Measurements from ENCODE around the gene PSME3.

The PSME3 gene

GRCh38 chr17:42814633-42815399 lies 18.4 kb upstream of the PSME3 start:
- Histone ChIP-seq H3K4me1 (ENCODE audit: control insufficient read depth in 1 of 2, insufficient read depth in 2 of 2, low read length in 2 of 2) (peaks cover 0 to 7% of the 10 kb centered on the region in 2 donors), H3K27ac (ENCODE audit: low read depth, low read length) (no peak overlapping the region), H3K27me3 (ENCODE audit: control insufficient read depth in 1 of 2, insufficient read depth in 2 of 2, low read length in 2 of 2) (no peaks in the 10 kb centered on the region), H3K9me3 (ENCODE audit: control insufficient read depth in 1 of 2, low read length in 2 of 2) (no peaks in the 10 kb centered on the region), H3K36me3 (ENCODE audit: control insufficient read depth in 1 of 2, insufficient read depth in 2 of 2, low read length in 2 of 2) (peaks cover 53 to 85% of the 10 kb centered on the region in 2 donors), H3K4me3 (ENCODE audit: low read depth in 1 of 2, low read length in 2 of 2) (no peak overlapping the region), H3K9ac (ENCODE audit: low read depth in 1 of 2, low read length in 2 of 2) (no peak overlapping the region)

GRCh38 chr17:42817866-42818265 lies 15.3 kb upstream of the PSME3 start:
- Histone ChIP-seq H3K4me3 (ENCODE audit: low read depth in 1 of 2, low read length in 2 of 2) (no peak overlapping the region), H3K9ac (ENCODE audit: low read depth in 1 of 2, low read length in 2 of 2) (no peak overlapping the region), H3K27me3 (ENCODE audit: control insufficient read depth in 1 of 2, insufficient read depth in 2 of 2, low read length in 2 of 2) (no peaks in the 10 kb centered on the region), H3K9me3 (ENCODE audit: control insufficient read depth in 1 of 2, low read length in 2 of 2) (no peaks in the 10 kb centered on the region), H3K27ac (ENCODE audit: low read depth, low read length) (no peak overlapping the region), H3K4me1 (ENCODE audit: control insufficient read depth in 1 of 2, insufficient read depth in 2 of 2, low read length in 2 of 2) (peaks cover 0 to 9% of the 10 kb centered on the region in 2 donors), H3K36me3 (ENCODE audit: control insufficient read depth in 1 of 2, insufficient read depth in 2 of 2, low read length in 2 of 2) (peaks cover 48 to 82% of the 10 kb centered on the region in 2 donors)

- Histone ChIP-seq H3K4me3 (ENCODE audit: low read depth in 1 of 2, low read length in 2 of 2) (no peak overlapping the region), H3K4me1 (ENCODE audit: control insufficient read depth in 1 of 2, insufficient read depth in 2 of 2, low read length in 2 of 2) (peaks cover under 1 to 14% of the 10 kb centered on the region in 2 donors), H3K27me3 (ENCODE audit: control insufficient read depth in 1 of 2, insufficient read depth in 2 of 2, low read length in 2 of 2) (no peaks in the 10 kb centered on the region), H3K36me3 (ENCODE audit: control insufficient read depth in 1 of 2, insufficient read depth in 2 of 2, low read length in 2 of 2) (peaks cover 48 to 79% of the 10 kb centered on the region in 2 donors), H3K27ac (ENCODE audit: low read depth, low read length) (no peak overlapping the region), H3K9ac (ENCODE audit: low read depth in 1 of 2, low read length in 2 of 2) (no peak overlapping the region), H3K9me3 (ENCODE audit: control insufficient read depth in 1 of 2, low read length in 2 of 2) (no peaks in the 10 kb centered on the region)
Observed at GRCh38 chr17:42818379-42818778, 14.8 kb upstream of the PSME3 start.

- no peak overlapping the region for H3K9ac ChIP-seq (ENCODE audit: low read depth in 1 of 2, low read length in 2 of 2)
- H3K9me3 ChIP-seq (ENCODE audit: control insufficient read depth in 1 of 2, low read length in 2 of 2): no peaks in the 10 kb centered on the region
- no peak overlapping the region for H3K4me3 ChIP-seq (ENCODE audit: low read depth in 1 of 2, low read length in 2 of 2)
- no peak overlapping the region for H3K27ac ChIP-seq (ENCODE audit: low read depth, low read length)
- peaks cover 37 to 65% of the 10 kb centered on the region in 2 donors for H3K36me3 ChIP-seq (ENCODE audit: control insufficient read depth in 1 of 2, insufficient read depth in 2 of 2, low read length in 2 of 2)
- H3K4me1 ChIP-seq (ENCODE audit: control insufficient read depth in 1 of 2, insufficient read depth in 2 of 2, low read length in 2 of 2): peaks cover 4 to 18% of the 10 kb centered on the region in 2 donors
- no peaks in the 10 kb centered on the region for H3K27me3 ChIP-seq (ENCODE audit: control insufficient read depth in 1 of 2, insufficient read depth in 2 of 2, low read length in 2 of 2)
Observed at GRCh38 chr17:42819939-42820535, 13.2 kb upstream of the PSME3 start.

GRCh38 chr17:42821176-42821575 lies 12.0 kb upstream of the PSME3 start:
- Histone ChIP-seq H3K4me1 (ENCODE audit: control insufficient read depth in 1 of 2, insufficient read depth in 2 of 2, low read length in 2 of 2) (peaks cover 4 to 11% of the 10 kb centered on the region in 2 donors), H3K36me3 (ENCODE audit: control insufficient read depth in 1 of 2, insufficient read depth in 2 of 2, low read length in 2 of 2) (peaks cover 28 to 54% of the 10 kb centered on the region in 2 donors), H3K4me3 (ENCODE audit: low read depth in 1 of 2, low read length in 2 of 2) (no peak overlapping the region), H3K9me3 (ENCODE audit: control insufficient read depth in 1 of 2, low read length in 2 of 2) (no peaks in the 10 kb centered on the region), H3K9ac (ENCODE audit: low read depth in 1 of 2, low read length in 2 of 2) (no peak overlapping the region), H3K27ac (ENCODE audit: low read depth, low read length) (no peak overlapping the region), H3K27me3 (ENCODE audit: control insufficient read depth in 1 of 2, insufficient read depth in 2 of 2, low read length in 2 of 2) (no peaks in the 10 kb centered on the region)

GRCh38 chr17:42827472-42827871 lies 5.7 kb upstream of the PSME3 start:
- no peak overlapping the region for H3K4me3 ChIP-seq (ENCODE audit: low read depth in 1 of 2, low read length in 2 of 2)
- H3K9me3 ChIP-seq (ENCODE audit: control insufficient read depth in 1 of 2, low read length in 2 of 2): no peaks in the 10 kb centered on the region
- H3K27me3 ChIP-seq (ENCODE audit: control insufficient read depth in 1 of 2, insufficient read depth in 2 of 2, low read length in 2 of 2): no peaks in the 10 kb centered on the region
- H3K36me3 ChIP-seq (ENCODE audit: control insufficient read depth in 1 of 2, insufficient read depth in 2 of 2, low read length in 2 of 2): no peaks in the 10 kb centered on the region
- no peak overlapping the region for H3K27ac ChIP-seq (ENCODE audit: low read depth, low read length)
- peaks cover 9 to 15% of the 10 kb centered on the region in 2 donors for H3K4me1 ChIP-seq (ENCODE audit: control insufficient read depth in 1 of 2, insufficient read depth in 2 of 2, low read length in 2 of 2)
- H3K9ac ChIP-seq (ENCODE audit: low read depth in 1 of 2, low read length in 2 of 2): no peak overlapping the region

GRCh38 chr17:42830971-42831370 lies 2.2 kb upstream of the PSME3 start:
- H3K9ac ChIP-seq (ENCODE audit: low read depth in 1 of 2, low read length in 2 of 2): no peak overlapping the region
- no peaks in the 10 kb centered on the region for H3K9me3 ChIP-seq (ENCODE audit: control insufficient read depth in 1 of 2, low read length in 2 of 2)
- H3K27me3 ChIP-seq (ENCODE audit: control insufficient read depth in 1 of 2, insufficient read depth in 2 of 2, low read length in 2 of 2): no peaks in the 10 kb centered on the region
- H3K4me3 ChIP-seq (ENCODE audit: low read depth in 1 of 2, low read length in 2 of 2): no peak overlapping the region
- peaks cover 18 to 20% of the 10 kb centered on the region in 2 donors for H3K4me1 ChIP-seq (ENCODE audit: control insufficient read depth in 1 of 2, insufficient read depth in 2 of 2, low read length in 2 of 2)
- peaks cover 0 to 8% of the 10 kb centered on the region in 2 donors for H3K36me3 ChIP-seq (ENCODE audit: control insufficient read depth in 1 of 2, insufficient read depth in 2 of 2, low read length in 2 of 2)
- H3K27ac ChIP-seq (ENCODE audit: low read depth, low read length): no peak overlapping the region

GRCh38 chr17:42832213-42832933 lies 824 bp upstream of the PSME3 start:
- peak overlapping the region; percentile 96 to 97 for H3K4me3 ChIP-seq (ENCODE audit: low read depth in 1 of 2, low read length in 2 of 2)
- no peaks in the 10 kb centered on the region for H3K9me3 ChIP-seq (ENCODE audit: control insufficient read depth in 1 of 2, low read length in 2 of 2)
- H3K4me1 ChIP-seq (ENCODE audit: control insufficient read depth in 1 of 2, insufficient read depth in 2 of 2, low read length in 2 of 2): peaks cover 18 to 20% of the 10 kb centered on the region in 2 donors
- H3K27me3 ChIP-seq (ENCODE audit: control insufficient read depth in 1 of 2, insufficient read depth in 2 of 2, low read length in 2 of 2): no peaks in the 10 kb centered on the region
- H3K27ac ChIP-seq (ENCODE audit: low read depth, low read length): peak overlapping the region; percentile 53
- H3K36me3 ChIP-seq (ENCODE audit: control insufficient read depth in 1 of 2, insufficient read depth in 2 of 2, low read length in 2 of 2): peaks cover 0 to 18% of the 10 kb centered on the region in 2 donors
- H3K9ac ChIP-seq (ENCODE audit: low read depth in 1 of 2, low read length in 2 of 2): peak overlapping the region; percentile 84 to 88

GRCh38 chr17:42833767-42834422 lies 698 bp downstream of the PSME3 start:
- peaks cover 18 to 20% of the 10 kb centered on the region in 2 donors for H3K4me1 ChIP-seq (ENCODE audit: control insufficient read depth in 1 of 2, insufficient read depth in 2 of 2, low read length in 2 of 2)
- H3K36me3 ChIP-seq (ENCODE audit: control insufficient read depth in 1 of 2, insufficient read depth in 2 of 2, low read length in 2 of 2): peaks cover 13 to 33% of the 10 kb centered on the region in 2 donors
- H3K27me3 ChIP-seq (ENCODE audit: control insufficient read depth in 1 of 2, insufficient read depth in 2 of 2, low read length in 2 of 2): no peaks in the 10 kb centered on the region
- peak overlapping the region; percentile 96 to 97 for H3K4me3 ChIP-seq (ENCODE audit: low read depth in 1 of 2, low read length in 2 of 2)
- no peaks in the 10 kb centered on the region for H3K9me3 ChIP-seq (ENCODE audit: control insufficient read depth in 1 of 2, low read length in 2 of 2)
- no peak overlapping the region for H3K27ac ChIP-seq (ENCODE audit: low read depth, low read length)
- peak overlapping the region; percentile 84 to 88 for H3K9ac ChIP-seq (ENCODE audit: low read depth in 1 of 2, low read length in 2 of 2)

All from duodenal mucosa (tissue), 2 donors.